K562 (cell line): ENCODE data around the gene ZFAND6. TPM values are rescaled to one million over a fixed set of nuclear protein-coding genes. Genes with fewer than 3 reads are reported as not detected.
A peak's percentile ranks its signal among the peaks of the same experiment; 100 is the strongest.

Experiments
- BCL6 ChIP-seq: fragments of 250-450 bp; sonication (Bioruptor Pico); IDR thresholded peaks from 2 replicates; pipeline ENCODE4 v1.4.0; 2020
- CC2D1A ChIP-seq: fragments of 450-650 bp; IDR thresholded peaks from 2 replicates; pipeline ENCODE4 v1.6.1; 2017; ENCODE audit warnings: mild to moderate bottlenecking
- CGGBP1 ChIP-seq: fragments of 250-450 bp; sonication (Bioruptor Pico); IDR thresholded peaks from 2 replicates; pipeline ENCODE4 v1.9.0; 2021; ENCODE audit warnings: mild to moderate bottlenecking
- GABPA ChIP-seq: fragments of 200-800 bp; sonication (Bioruptor generic); conservative IDR thresholded peaks from 2 replicates; pipeline ENCODE4 v1.6.1; 2016; ENCODE audit warnings: low read depth, missing genetic modification characterization, missing compliant biosample characterization
- NR2C2 ChIP-seq, 2 experiments: fragments of 200-800 bp in 1 of 2; sonication (Bioruptor generic) in 1 of 2; sonication (generic) in 1 of 2; formaldehyde crosslinking in 1 of 2; IDR thresholded peaks; 2 replicates each; pipeline versions ENCODE4 v1.6.1 to v1.8.0; 2016 to 2022; ENCODE audit warnings: mild to moderate bottlenecking in 1 of 2, missing compliant biosample characterization in 1 of 2, missing genetic modification characterization in 1 of 2, missing genetic modification reagents in 1 of 2
- NRF1 ChIP-seq, 2 experiments: fragments of 450-650 bp; IDR thresholded peaks in 1 of 2; conservative IDR thresholded peaks in 1 of 2; 2 replicates each; pipeline ENCODE4 v1.6.1; 2014; ENCODE audit warnings: mild to moderate bottlenecking in 2 of 2
- POLR2H ChIP-seq: IDR thresholded peaks from 2 replicates; pipeline ENCODE4 v1.6.1; 2016; ENCODE audit warnings: missing genetic modification characterization, low read depth, mild to moderate bottlenecking, control low read depth, missing compliant biosample characterization, moderate library complexity
- RCOR1 ChIP-seq, 2 experiments: IDR thresholded peaks; 2 replicates each; pipeline ENCODE4 v1.6.1; 2012; ENCODE audit warnings: low read depth in 2 of 2, low read length in 2 of 2, borderline replicate concordance in 1 of 2, improper control_type of control experiment in 1 of 2
- RFX5 ChIP-seq: IDR thresholded peaks from 2 replicates; pipeline ENCODE4 v1.6.1; 2011; ENCODE audit warnings: low read depth, mild to moderate bottlenecking, improper control_type of control experiment, low read length
- RHOXF2B ChIP-seq: fragments of 250-450 bp; sonication (Bioruptor Pico); conservative IDR thresholded peaks from 2 replicates; pipeline ENCODE4 v1.5.1; 2021
- SMAD1 ChIP-seq: fragments of 150-350 bp; IDR thresholded peaks from 2 replicates; pipeline ENCODE4 v1.6.1; 2014; ENCODE audit warnings: low read length, low read depth; ENCODE audit not compliant: partially characterized antibody
- SMARCA4 ChIP-seq: fragments of 450-650 bp; IDR thresholded peaks from 2 replicates; pipeline ENCODE4 v1.6.1; 2016
- SUPT5H ChIP-seq: fragments of 450-650 bp; IDR thresholded peaks from 2 replicates; pipeline ENCODE4 v1.6.1; 2016
- TBL1XR1 ChIP-seq, 2 experiments: IDR thresholded peaks; 2 replicates each; pipeline ENCODE4 v1.6.1; 2012; ENCODE audit warnings: improper control_type of control experiment in 2 of 2, low read length in 2 of 2, mild to moderate bottlenecking in 1 of 2
- TEAD2 ChIP-seq: fragments of 450-650 bp; IDR thresholded peaks from 2 replicates; pipeline ENCODE4 v1.6.1; 2016; ENCODE audit warnings: missing genetic modification characterization, control low read depth, missing compliant biosample characterization
- TRIM24 ChIP-seq, 2 experiments: fragments of 450-650 bp; IDR thresholded peaks; 2 replicates each; pipeline ENCODE4 v1.6.1; 2016
- YY1 ChIP-seq, 3 experiments: IDR thresholded peaks; 2 replicates each; pipeline ENCODE4 v1.6.1; 2011; ENCODE audit warnings: low read length in 2 of 3, mild to moderate bottlenecking in 2 of 3, moderate library complexity in 2 of 3, borderline replicate concordance in 1 of 3, control low read depth in 1 of 3, low read depth in 1 of 3; ENCODE audit not compliant: insufficient read depth in 3 of 3, insufficient replicate concordance in 2 of 3, control insufficient read depth in 1 of 3, insufficient read length in 1 of 3; ENCODE audit errors: extremely low read depth in 1 of 3
- ZNF24 ChIP-seq: fragments of 450-650 bp; IDR thresholded peaks from 2 replicates; pipeline ENCODE4 v1.6.1; 2016
- ZNF583 ChIP-seq: fragments of 250-450 bp; sonication (Bioruptor Pico); IDR thresholded peaks from 2 replicates; pipeline ENCODE4 v1.4.0; 2020
- ZNF592 ChIP-seq: fragments of 450-650 bp; IDR thresholded peaks from 2 replicates; pipeline ENCODE4 v1.6.1; 2017; ENCODE audit warnings: antibody characterized with exemption, mild to moderate bottlenecking
- polyA plus RNA-seq, 8 experiments: library from polyadenylated mRNA; depleted of rRNA in 4 of 8; stranded (reverse) in 5 of 8; unstranded in 3 of 8; fragments of >200 nt; fragmentation: Nextera tagmentation in 2 of 8; fragmentation: Illumina TruSeq in 1 of 8; extraction: Ambion mirVana in 2 of 8; extraction: Trizol in 1 of 8; gene quantifications; 2 replicates each; pipeline versions ENCODE4 v1.2.1 to v1.2.3, GENCODE V29; 2011 to 2014; ENCODE audit warnings: inconsistent platforms in 1 of 8, missing spikeins in 1 of 8
- total RNA-seq, 7 experiments: library from RNA; depleted of rRNA in 6 of 7; stranded (reverse); fragments of >200 nt in 6 of 7; fragmentation: Illumina TruSeq in 2 of 7; extraction: Trizol in 2 of 7; gene quantifications; 2 replicates each; pipeline versions ENCODE4 v1.2.1 to v1.2.3, GENCODE V29; 2011 to 2021; ENCODE audit warnings: low replicate concordance in 1 of 7
- TF ChIP-seq, protein P1 (sequence below), 2 experiments: fragments of 450-650 bp; IDR thresholded peaks; 2 replicates each; pipeline ENCODE4 v1.6.1; 2016
- TF ChIP-seq, protein P2 (sequence below): sonication (generic); formaldehyde crosslinking; IDR thresholded peaks from 2 replicates; pipeline ENCODE4 v1.8.0; 2022; ENCODE audit warnings: missing genetic modification reagents, mild to moderate bottlenecking, moderate library complexity, borderline replicate concordance

Gene ZFAND6
- total and polyA plus RNA-seq, 9 of the 15 experiments (the other 6 are each of a cell fraction or from before 2014, with no cell fraction given), result 53.9 to 206 (median 88.9) TPM

DNA sequence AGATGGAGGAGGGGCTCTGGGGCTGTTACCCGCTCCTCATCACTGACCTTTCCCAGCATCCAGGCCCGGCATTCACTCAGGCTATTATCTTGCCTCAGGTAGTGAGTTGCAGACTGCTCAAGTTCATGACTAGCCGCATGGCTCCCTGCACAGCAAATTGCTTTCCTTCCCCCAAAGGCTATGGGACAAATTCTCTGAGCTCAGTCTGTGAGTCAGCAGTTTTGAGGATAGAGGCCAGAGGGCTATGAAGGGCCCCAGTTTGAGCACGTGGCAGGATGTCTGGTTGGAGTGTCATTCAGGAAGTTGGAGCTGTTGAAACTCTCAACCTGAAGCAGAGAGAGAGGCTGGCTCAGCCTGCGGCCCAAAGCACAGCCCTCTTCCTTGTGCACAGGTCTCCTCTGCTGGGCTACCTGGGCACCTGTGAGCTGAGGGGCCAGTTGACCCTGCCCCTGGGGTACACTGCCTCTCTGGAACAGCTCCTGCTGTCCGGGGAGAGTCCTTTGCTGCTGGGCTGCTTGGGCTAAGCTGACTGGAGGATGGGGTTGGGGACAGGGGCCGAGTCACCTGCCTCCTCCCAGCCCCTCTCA, 101.2 kb downstream of the ZFAND6 start (continued):
- TF ChIP-seq NR2C2 (CRISPR knock-in tag; IDR thresholded peaks at IDR 0.05) (no peak), NR2C2 (tag; IDR thresholded peaks at IDR 0.05) (peak; percentile 90), TBL1XR1 (IDR thresholded peaks at IDR 0.05; ENCODE audit: low read length in 2 of 2) (peak in 1 of 2 experiments; percentile 41; a peak in 1 of 4 replicates), ZNF24 (no peak), ZNF592 (peak; percentile 99), TRIM24 (IDR thresholded peaks at IDR 0.05) (0 out of 4 replicates have a peak, but pooled peaks have one; percentile 13 to 14), ZNF583 (CRISPR knock-in tag) (peak; percentile 94), POLR2H (peak; percentile 53; the same call in 1 of the 2 replicates), CGGBP1 (CRISPR knock-in tag) (no peak), YY1 (IDR thresholded peaks at IDR 0.05; ENCODE audit: borderline replicate concordance in 1 of 3, control insufficient read depth in 1 of 3, extremely low read depth in 1 of 3, insufficient read depth in 3 of 3, insufficient read length in 1 of 3, insufficient replicate concordance in 2 of 3, low read depth in 1 of 3, low read length in 2 of 3) (peak in 1 of 3 experiments; percentile 32), RHOXF2B (CRISPR knock-in tag) (no peak), SMARCA4 (peak; percentile 64), SUPT5H (no peak; the same call in 1 of the 2 replicates), GABPA (tag) (peak; percentile 68), SMAD1 (peak; percentile 63), NRF1 (conservative IDR thresholded peaks at IDR 0.05 in 1 of 2, IDR thresholded peaks at IDR 0.05 in 1 of 2) (peak; percentile 32 to 41; a peak in 1 of 4 replicates), RFX5 (no peak), BCL6 (CRISPR knock-in tag) (peak; percentile 6; the same call in 1 of the 2 replicates), RCOR1 (IDR thresholded peaks at IDR 0.05; ENCODE audit: borderline replicate concordance in 1 of 2, low read depth in 2 of 2, low read length in 2 of 2) (peak in 1 of 2 experiments; percentile 64; a peak in 1 of 4 replicates), CC2D1A (no peak), TEAD2 (tag) (peak; percentile 42; the same call in 1 of the 2 replicates)
- TF ChIP-seq, protein P1, sequence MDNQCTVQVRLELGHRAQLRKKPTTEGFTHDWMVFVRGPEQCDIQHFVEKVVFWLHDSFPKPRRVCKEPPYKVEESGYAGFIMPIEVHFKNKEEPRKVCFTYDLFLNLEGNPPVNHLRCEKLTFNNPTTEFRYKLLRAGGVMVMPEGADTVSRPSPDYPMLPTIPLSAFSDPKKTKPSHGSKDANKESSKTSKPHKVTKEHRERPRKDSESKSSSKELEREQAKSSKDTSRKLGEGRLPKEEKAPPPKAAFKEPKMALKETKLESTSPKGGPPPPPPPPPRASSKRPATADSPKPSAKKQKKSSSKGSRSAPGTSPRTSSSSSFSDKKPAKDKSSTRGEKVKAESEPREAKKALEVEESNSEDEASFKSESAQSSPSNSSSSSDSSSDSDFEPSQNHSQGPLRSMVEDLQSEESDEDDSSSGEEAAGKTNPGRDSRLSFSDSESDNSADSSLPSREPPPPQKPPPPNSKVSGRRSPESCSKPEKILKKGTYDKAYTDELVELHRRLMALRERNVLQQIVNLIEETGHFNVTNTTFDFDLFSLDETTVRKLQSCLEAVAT (IDR thresholded peaks at IDR 0.05), result 0 out of 4 replicates have a peak, but pooled peaks of 1 of the 2 experiments have one; percentile 17
- TF ChIP-seq, protein P2, sequence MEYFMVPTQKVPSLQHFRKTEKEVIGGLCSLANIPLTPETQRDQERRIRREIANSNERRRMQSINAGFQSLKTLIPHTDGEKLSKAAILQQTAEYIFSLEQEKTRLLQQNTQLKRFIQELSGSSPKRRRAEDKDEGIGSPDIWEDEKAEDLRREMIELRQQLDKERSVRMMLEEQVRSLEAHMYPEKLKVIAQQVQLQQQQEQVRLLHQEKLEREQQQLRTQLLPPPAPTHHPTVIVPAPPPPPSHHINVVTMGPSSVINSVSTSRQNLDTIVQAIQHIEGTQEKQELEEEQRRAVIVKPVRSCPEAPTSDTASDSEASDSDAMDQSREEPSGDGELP (CRISPR knock-in tag), result peak; percentile 37; the same call in 1 of the 2 replicates
